Measurements from ENCODE around the gene LAMA2. TPM values are rescaled to one million over a fixed set of nuclear protein-coding genes. Genes with fewer than 3 reads are reported as not detected.

The LAMA2 gene
- total RNA-seq, 1 donor from 2014 or later: 1.8 TPM

DNA sequence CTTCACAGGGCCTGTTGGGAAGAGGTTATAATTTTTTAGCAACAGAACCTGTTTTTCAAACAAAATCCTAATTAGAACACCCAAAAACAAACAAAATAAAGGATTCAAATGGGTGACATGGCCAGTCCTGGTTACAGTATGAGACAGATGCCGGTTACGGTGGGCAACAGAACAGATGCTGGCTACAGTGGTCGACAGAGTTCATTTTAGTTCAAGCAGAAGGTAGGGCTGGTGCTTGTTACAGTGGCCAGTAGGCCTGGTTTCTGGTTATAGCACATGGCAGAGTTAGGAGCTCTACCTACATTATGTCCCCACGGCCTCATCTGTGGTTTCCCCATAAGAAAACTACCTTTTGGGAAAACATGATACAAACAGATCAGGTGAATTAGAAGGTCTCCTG, 327.7 kb downstream of the LAMA2 start:
- DNase-seq (ENCODE audit: low read depth, low spot score): no peak

- DNase-seq (ENCODE audit: low read depth, low spot score): no peak
These were observed 328.7 kb downstream of the LAMA2 start for GRCh38 chr6:129211626-129212025.

DNA sequence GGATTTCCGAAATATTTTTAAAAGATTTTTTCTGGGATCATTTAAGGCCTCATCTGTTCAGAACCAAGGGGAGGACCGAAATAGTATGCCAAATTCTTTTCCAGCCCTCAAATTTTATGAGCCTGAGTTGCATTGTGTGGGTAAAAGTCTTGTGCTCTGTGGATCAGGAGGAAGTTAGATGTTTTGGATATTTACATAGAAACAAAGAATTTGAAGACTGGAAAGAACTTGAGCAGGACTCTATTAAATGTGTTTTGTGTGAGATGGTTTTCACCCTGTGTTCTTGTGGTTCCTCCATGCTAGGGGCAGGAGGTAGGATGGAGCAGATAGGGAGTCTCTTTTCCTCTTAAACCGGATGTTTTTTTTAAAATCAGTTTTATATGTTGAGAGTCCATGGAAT, 329.1 kb downstream of the LAMA2 start:
- DNase-seq (ENCODE audit: low read depth, low spot score): no peak

DNA sequence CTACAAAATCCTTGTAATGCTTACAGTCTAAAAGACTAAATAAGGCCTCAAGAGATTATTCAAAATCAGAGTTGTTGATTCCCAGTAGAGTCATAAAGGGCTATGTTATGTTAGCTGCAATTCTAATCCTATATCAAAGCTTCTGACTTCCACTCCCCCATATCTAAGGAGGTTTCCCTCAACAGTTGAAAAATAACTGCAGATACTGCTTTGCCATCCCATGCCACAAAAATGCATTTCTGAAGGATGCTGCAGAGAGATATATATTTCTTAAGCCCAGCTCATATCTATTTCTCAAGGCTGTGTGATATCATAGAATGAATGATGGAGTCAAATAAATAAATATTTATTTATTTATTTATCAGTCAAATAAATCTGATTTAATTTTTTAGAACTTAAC, 332.3 kb downstream of the LAMA2 start:
- no peak for DNase-seq (ENCODE audit: low read depth, low spot score)

GRCh38 chr6:129215916-129216520, 333.1 kb downstream of the LAMA2 start:
- no peak for DNase-seq (ENCODE audit: low read depth, low spot score)

DNA sequence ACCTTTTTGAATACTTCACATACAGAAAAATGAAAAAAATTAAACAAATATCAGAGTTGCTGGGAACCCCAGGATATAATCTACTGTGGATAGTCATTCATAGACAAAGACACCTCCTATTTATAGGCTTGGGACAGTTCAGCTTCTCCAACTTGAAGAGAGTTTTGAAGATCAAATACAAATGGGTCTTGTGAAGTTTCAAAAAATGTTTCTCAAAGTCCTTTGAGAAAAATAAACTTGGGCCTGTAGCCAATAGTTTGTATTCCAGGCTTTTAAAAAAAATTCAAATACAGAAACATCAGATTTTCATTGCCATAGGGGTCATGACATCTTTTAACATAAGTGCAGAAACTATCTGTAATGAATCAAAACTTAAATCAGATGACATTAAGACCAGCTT, 334.8 kb downstream of the LAMA2 start:
- DNase-seq (ENCODE audit: low read depth, low spot score): no peak

- DNase-seq (ENCODE audit: low read depth, low spot score): no peak
These were observed 350.7 kb downstream of the LAMA2 start for GRCh38 chr6:129233458-129234134.

DNA sequence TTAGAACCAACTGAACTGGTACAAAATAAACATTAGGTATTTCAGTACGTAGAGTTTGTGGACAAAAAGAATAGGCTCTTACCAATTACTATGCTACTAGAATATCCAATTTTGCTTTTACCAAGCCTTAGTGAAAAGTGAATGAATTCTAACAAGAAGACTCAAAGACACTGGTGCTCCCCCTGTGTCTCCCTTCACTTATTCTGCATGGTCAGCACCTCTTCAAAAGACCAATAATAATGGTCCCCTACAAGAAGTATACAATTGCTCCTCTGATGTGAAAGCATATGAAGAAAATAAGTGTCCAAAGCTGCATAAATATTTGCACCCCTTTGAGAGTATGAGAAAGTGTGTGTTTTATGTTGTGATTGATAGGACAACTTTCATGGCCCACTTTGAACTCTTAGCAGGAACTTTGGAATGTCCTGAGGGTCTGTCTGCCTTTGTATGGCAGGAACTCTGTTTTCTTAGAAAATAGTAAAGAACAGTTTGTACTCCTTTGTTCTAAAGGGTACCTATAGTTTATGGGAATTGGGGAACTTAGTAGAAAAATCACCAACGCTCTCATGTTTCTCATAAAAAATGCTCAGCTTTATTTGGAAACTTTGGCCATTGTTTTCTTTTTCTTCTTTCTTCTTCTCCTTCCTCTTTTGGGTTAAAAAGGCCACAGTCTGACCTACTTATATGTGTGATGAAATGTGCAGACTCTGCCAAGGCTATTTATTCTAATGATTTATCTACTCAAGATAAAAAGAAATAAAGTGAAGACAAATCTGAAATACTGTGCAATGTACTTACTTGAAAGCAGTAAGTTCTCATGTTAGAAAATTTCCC, 352.4 kb downstream of the LAMA2 start:
- DNase-seq (ENCODE audit: low read depth, low spot score): no peak

GRCh38 chr6:129236001-129236517, 353.1 kb downstream of the LAMA2 start:
- no peak for DNase-seq (ENCODE audit: low read depth, low spot score)

GRCh38 chr6:129238991-129239390, 356.1 kb downstream of the LAMA2 start:
- no peak for DNase-seq (ENCODE audit: low read depth, low spot score)

GRCh38 chr6:129239825-129240491, 357.0 kb downstream of the LAMA2 start:
- no peak for DNase-seq (ENCODE audit: low read depth, low spot score)

- no peak for DNase-seq (ENCODE audit: low read depth, low spot score)
These were observed 357.5 kb downstream of the LAMA2 start for GRCh38 chr6:129240492-129240853.

- no peak for DNase-seq (ENCODE audit: low read depth, low spot score)
These were observed 359.6 kb downstream of the LAMA2 start for GRCh38 chr6:129242546-129242945.

DNA sequence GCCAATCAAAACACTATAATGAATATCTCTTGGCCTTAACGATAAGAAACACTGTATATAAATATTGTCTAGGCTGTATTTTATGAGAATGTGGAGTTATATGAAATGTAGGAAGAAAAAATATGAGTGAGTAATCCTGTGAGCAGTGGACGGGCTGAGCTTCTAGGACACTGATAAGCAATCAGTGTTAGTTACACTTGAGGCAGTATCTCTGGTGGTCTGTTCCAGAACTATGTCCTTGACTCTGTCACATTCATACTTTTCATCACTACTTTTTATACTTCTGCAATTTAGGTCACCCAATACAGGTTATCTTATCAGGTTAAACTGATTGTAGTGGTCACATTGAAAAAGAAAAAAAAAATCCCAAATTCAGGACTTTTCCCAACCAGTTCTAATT, 360.4 kb downstream of the LAMA2 start:
- DNase-seq (ENCODE audit: low read depth, low spot score): no peak

- DNase-seq (ENCODE audit: low read depth, low spot score): no peak
These were observed 366.0 kb downstream of the LAMA2 start for GRCh38 chr6:129248946-129249345.

DNA sequence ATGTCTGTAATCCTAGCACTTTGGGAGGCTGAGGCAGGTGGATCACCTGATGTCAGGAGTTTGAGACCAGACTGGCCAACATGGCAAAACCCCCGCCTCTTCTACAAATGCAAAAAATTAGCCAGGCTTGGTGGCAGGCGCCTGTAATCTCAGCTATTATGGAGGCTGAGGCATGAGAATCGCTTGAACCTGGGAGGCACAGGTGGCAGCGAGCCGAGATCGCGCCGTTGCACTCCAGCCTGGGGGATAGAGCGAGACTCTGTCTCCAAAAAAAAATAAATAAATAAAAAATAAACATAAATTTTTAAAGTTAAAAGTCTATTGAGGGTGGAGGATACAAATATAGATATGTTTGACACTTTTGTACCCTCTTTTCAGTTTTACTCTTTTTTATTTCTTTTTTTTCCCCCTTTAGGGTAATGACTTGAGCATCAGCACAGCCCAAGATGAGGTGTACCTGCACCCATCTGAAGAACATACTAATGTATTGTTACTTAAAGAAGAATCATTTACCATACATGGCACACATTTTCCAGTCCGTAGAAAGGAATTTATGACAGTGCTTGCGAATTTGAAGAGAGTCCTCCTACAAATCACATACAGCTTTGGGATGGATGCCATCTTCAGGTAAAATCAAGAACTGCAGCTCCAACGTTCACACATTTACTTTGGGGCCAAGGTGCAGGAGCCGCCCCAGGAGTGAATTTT, 368.9 kb downstream of the LAMA2 start:
- peak; percentile 29 for DNase-seq (ENCODE audit: low read depth, low spot score)

- DNase-seq (ENCODE audit: low read depth, low spot score): no peak
These were observed 369.6 kb downstream of the LAMA2 start for GRCh38 chr6:129252377-129253071.

DNA sequence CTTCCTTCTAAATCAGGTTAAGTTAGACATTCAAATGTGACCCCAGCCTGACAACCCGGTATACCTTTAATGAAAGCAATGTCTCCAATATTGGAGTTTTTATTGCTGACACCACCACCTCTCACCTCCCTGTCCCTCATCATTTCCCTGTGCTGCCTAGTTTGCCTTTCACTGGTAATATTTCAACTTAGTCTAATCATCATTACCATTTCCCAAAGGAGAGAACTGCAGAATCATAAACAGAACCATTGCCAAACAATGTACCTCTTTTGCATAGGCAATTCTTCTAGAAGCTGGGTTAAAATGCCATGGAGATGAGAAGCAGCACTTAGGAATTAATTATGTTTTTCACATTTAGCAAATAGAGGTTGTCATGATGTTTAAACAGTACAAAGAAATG, 370.3 kb downstream of the LAMA2 start:
- no peak for DNase-seq (ENCODE audit: low read depth, low spot score)

GRCh38 chr6:129253727-129254126, 370.8 kb downstream of the LAMA2 start:
- DNase-seq (ENCODE audit: low read depth, low spot score): no peak

- DNase-seq (ENCODE audit: low read depth, low spot score): no peak
These were observed 374.3 kb downstream of the LAMA2 start for GRCh38 chr6:129257196-129257595.

- no peak for DNase-seq (ENCODE audit: low read depth, low spot score)
These were observed 379.7 kb downstream of the LAMA2 start for GRCh38 chr6:129262661-129263060.
